Smooth muscle cell of the pulmonary artery (primary cell): Measurements from ENCODE around the gene MARCHF10. TPM values are rescaled to one million over a fixed set of nuclear protein-coding genes. Genes with fewer than 3 reads are reported as not detected.

ENCODE experiments used
- total RNA-seq: library from RNA; depleted of rRNA; stranded (reverse); fragments of >200 nt; gene quantifications from 2 replicates; pipeline ENCODE4 v1.2.3, GENCODE V29; 2014

The MARCHF10 gene, protein sequence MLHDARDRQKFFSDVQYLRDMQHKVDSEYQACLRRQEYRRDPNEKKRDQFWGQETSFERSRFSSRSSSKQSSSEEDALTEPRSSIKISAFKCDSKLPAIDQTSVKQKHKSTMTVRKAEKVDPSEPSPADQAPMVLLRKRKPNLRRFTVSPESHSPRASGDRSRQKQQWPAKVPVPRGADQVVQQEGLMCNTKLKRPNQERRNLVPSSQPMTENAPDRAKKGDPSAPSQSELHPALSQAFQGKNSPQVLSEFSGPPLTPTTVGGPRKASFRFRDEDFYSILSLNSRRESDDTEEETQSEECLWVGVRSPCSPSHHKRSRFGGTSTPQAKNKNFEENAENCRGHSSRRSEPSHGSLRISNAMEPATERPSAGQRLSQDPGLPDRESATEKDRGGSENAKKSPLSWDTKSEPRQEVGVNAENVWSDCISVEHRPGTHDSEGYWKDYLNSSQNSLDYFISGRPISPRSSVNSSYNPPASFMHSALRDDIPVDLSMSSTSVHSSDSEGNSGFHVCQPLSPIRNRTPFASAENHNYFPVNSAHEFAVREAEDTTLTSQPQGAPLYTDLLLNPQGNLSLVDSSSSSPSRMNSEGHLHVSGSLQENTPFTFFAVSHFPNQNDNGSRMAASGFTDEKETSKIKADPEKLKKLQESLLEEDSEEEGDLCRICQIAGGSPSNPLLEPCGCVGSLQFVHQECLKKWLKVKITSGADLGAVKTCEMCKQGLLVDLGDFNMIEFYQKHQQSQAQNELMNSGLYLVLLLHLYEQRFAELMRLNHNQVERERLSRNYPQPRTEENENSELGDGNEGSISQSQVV
- total RNA-seq = under 0.01 and 0.03 TPM in 2 replicates

GRCh38 chr17:62807812-62808575, at the start of gene MARCHF10:
Gene MARCHF10 (minus strand): TSS chr17:62808314. CDS start chr17:62801735, 6,579 bp downstream.

Other genes with a start within 250 kb of the MARCHF10 start
- gene MRC2, start 180.6 kb downstream of the MARCHF10 start, total RNA-seq = 641 and 900 TPM in 2 replicates
- gene TANC2, start 157.9 kb upstream of the MARCHF10 start, total RNA-seq = 33.8 and 59.9 TPM in 2 replicates